ENCODE measurements around the gene ACTR3.

- peak; percentile 37 for TF ChIP-seq CTCF (conservative IDR thresholded peaks at IDR 0.05; ENCODE audit: low read depth, low read length)
- TF ChIP-seq, protein P1, sequence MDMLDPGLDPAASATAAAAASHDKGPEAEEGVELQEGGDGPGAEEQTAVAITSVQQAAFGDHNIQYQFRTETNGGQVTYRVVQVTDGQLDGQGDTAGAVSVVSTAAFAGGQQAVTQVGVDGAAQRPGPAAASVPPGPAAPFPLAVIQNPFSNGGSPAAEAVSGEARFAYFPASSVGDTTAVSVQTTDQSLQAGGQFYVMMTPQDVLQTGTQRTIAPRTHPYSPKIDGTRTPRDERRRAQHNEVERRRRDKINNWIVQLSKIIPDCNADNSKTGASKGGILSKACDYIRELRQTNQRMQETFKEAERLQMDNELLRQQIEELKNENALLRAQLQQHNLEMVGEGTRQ (IDR thresholded peaks at IDR 0.05; ENCODE audit: low read depth, low read length) = no peak
- no peak for TF ChIP-seq FOS (IDR thresholded peaks at IDR 0.05; ENCODE audit: low read depth, low read length)
Observed at GRCh38 chr2:113965644-113966043, 75.8 kb downstream of the ACTR3 start.
